ENCODE data around the gene ROBO1. TPM values are rescaled to one million over a fixed set of nuclear protein-coding genes. Genes with fewer than 3 reads are reported as not detected.

Gene ROBO1
- total RNA-seq, 1 donor from 2014 or later = 78.0 TPM

DNA sequence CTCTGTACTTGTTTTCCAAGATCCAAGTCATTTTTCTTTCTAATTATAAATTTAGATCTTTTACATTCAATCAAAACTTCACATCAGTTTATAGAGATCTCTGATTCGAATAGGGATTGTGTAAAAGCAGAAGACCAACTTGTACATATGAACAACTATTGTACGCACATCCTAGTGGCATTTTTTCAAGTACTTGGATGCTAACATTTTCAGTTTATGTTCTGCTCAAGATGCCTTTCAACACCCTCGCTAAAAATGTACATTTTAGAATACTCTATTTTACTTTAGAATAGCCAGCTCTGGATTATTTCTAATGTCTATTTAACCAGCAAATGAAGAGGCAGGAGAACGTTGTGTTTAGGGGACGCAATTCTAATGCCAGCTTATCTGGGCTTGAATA, 340.7 kb downstream of the ROBO1 start:
- no peak for DNase-seq (ENCODE audit: low spot score, unreplicated experiment)
- no peaks in the 10 kb centered on the region for H3K9me3 Mint-ChIP-seq (ENCODE audit: low read depth)
- H3K27ac Mint-ChIP-seq = no peak overlapping the region
- no peaks in the 10 kb centered on the region for H3K27me3 Mint-ChIP-seq
- TF ChIP-seq, protein P1, sequence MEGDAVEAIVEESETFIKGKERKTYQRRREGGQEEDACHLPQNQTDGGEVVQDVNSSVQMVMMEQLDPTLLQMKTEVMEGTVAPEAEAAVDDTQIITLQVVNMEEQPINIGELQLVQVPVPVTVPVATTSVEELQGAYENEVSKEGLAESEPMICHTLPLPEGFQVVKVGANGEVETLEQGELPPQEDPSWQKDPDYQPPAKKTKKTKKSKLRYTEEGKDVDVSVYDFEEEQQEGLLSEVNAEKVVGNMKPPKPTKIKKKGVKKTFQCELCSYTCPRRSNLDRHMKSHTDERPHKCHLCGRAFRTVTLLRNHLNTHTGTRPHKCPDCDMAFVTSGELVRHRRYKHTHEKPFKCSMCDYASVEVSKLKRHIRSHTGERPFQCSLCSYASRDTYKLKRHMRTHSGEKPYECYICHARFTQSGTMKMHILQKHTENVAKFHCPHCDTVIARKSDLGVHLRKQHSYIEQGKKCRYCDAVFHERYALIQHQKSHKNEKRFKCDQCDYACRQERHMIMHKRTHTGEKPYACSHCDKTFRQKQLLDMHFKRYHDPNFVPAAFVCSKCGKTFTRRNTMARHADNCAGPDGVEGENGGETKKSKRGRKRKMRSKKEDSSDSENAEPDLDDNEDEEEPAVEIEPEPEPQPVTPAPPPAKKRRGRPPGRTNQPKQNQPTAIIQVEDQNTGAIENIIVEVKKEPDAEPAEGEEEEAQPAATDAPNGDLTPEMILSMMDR (IDR thresholded peaks at IDR 0.05; ENCODE audit: unreplicated experiment) = no peak
- no peaks in the 10 kb centered on the region for H3K36me3 Mint-ChIP-seq (ENCODE audit: insufficient read depth)
- H3K4me3 Mint-ChIP-seq (ENCODE audit: low read depth) = no peak overlapping the region
- no peaks in the 10 kb centered on the region for H3K4me1 Mint-ChIP-seq (ENCODE audit: low read depth)

DNA sequence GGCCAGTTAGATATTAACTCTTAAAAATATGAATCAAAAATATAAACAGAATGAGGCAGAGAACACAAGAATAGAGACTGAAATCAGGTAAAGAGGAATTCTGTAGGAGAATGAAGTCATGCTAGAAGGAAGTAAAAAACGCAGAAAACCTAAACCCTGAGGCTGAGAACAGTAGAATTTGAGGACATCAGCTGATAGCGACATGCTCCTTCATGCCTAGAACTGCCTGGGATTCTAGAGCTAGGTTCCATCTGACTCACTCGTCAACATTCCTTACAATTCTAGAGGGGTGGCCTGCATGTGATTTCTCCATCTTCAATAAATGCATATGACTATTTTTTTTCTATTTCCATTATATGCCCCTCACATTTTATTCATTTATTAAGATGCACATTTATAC, 343.0 kb downstream of the ROBO1 start:
- no peaks in the 10 kb centered on the region for H3K27me3 Mint-ChIP-seq
- TF ChIP-seq, protein P1 (IDR thresholded peaks at IDR 0.05; ENCODE audit: unreplicated experiment) = no peak
- no peaks in the 10 kb centered on the region for H3K9me3 Mint-ChIP-seq (ENCODE audit: low read depth)
- no peaks in the 10 kb centered on the region for H3K36me3 Mint-ChIP-seq (ENCODE audit: insufficient read depth)
- no peak overlapping the region for H3K27ac Mint-ChIP-seq
- H3K4me3 Mint-ChIP-seq (ENCODE audit: low read depth) = no peak overlapping the region
- H3K4me1 Mint-ChIP-seq (ENCODE audit: low read depth) = no peaks in the 10 kb centered on the region
- no peak for DNase-seq (ENCODE audit: low spot score, unreplicated experiment)

DNA sequence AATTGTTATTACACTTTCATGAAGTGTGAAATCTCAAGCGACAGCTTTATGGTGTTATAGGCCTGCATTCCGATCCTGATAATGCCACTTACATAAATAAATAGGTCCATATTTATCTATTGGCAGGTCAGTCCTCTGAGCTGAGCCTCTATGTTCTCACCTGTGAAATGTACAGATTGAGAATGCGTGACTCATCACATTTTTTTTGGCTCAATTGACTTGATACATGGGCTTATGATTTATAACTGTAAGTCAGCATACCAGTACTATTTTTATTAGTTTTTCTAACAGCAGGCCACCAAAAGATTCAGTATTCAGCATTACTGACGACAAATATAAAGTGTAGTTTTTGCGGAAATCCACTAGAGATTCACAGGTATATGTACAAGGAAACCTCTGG, 344.4 kb downstream of the ROBO1 start:
- Mint-ChIP-seq H3K9me3 (ENCODE audit: low read depth) (no peaks in the 10 kb centered on the region), H3K27ac (no peak overlapping the region), H3K27me3 (no peaks in the 10 kb centered on the region), H3K36me3 (ENCODE audit: insufficient read depth) (no peaks in the 10 kb centered on the region), H3K4me1 (ENCODE audit: low read depth) (no peaks in the 10 kb centered on the region), H3K4me3 (ENCODE audit: low read depth) (no peak overlapping the region)
- DNase-seq (ENCODE audit: low spot score, unreplicated experiment) = no peak
- TF ChIP-seq, protein P1 (IDR thresholded peaks at IDR 0.05; ENCODE audit: unreplicated experiment) = no peak

DNA sequence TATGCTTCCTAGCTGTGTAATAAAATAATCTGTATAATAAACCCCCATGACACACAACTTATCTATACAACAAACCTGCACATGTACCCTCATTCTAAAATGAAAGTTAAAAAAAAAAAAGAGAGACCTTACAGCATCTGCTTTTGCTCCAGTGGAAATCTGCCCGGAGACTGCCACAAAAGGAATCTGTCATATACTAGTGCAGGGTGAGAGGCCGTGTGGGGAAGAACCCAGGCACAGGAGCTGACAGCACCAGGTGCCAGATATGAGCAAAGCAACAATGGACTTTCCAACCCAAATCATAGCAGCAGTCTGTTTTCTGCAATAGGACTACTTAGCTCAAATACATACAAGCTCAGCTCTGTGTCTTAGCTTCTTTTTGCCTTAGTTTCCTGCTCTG, 346.5 kb downstream of the ROBO1 start:
- Mint-ChIP-seq H3K4me3 (ENCODE audit: low read depth) (no peak overlapping the region), H3K4me1 (ENCODE audit: low read depth) (no peaks in the 10 kb centered on the region), H3K27me3 (no peaks in the 10 kb centered on the region), H3K36me3 (ENCODE audit: insufficient read depth) (no peaks in the 10 kb centered on the region), H3K9me3 (ENCODE audit: low read depth) (no peaks in the 10 kb centered on the region), H3K27ac (no peak overlapping the region)
- DNase-seq (ENCODE audit: low spot score, unreplicated experiment) = no peak
- TF ChIP-seq, protein P1 (IDR thresholded peaks at IDR 0.05; ENCODE audit: unreplicated experiment) = no peak

DNA sequence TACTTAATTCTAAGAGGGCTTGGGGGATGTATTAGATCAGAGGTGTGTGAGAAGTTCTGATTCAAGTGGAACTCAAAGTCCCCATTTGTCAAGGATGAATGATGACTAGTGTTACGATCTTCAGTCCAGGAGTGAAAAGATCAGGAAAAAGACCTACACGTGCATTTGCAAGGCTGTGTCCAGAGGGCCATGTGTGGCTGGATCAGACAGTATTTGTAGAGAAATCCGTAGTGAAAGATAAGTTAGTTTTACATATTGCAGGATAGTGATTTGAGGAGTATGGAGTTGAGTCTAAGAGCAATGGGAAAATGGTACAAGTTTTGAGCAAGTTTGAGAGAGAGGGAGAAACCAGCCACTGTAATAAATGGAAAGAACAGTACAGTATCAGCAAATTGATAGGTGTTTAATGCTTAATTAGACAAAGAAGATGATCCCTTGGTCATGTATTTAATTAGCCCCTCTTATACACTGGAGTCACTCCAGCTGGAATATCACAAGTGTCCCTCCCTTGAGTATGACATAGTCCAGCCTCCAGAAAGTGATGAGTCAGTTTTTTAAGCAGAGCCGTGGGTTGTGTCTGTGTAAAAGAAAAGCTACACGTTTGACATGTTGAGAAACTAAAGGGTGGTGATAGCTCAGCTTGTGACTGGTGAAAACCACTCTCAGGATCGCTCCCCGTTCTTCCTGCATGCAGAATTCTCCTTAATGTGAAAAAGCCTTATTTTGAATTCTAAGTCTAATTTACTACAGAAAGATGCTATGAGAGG, 348.8 kb downstream of the ROBO1 start:
- no peak overlapping the region for H3K27ac Mint-ChIP-seq
- TF ChIP-seq, protein P1 (IDR thresholded peaks at IDR 0.05; ENCODE audit: unreplicated experiment) = no peak

More for the DNA sequence above, 348.8 kb downstream of the ROBO1 start:
- Mint-ChIP-seq H3K27me3 (no peaks in the 10 kb centered on the region), H3K36me3 (ENCODE audit: insufficient read depth) (no peaks in the 10 kb centered on the region), H3K9me3 (ENCODE audit: low read depth) (no peaks in the 10 kb centered on the region), H3K4me1 (ENCODE audit: low read depth) (no peaks in the 10 kb centered on the region), H3K4me3 (ENCODE audit: low read depth) (no peak overlapping the region)
- DNase-seq (ENCODE audit: low spot score, unreplicated experiment) = no peak
